ENCODE data around the gene RHBDD1.

- TF ChIP-seq CTCF (conservative IDR thresholded peaks at IDR 0.05 in 1 of 2, IDR thresholded peaks at IDR 0.05 in 1 of 2; ENCODE audit: extremely low read depth in 1 of 2, insufficient read depth in 1 of 2, low read depth in 1 of 2, low read length in 2 of 2) (no peak), EZH2 (IDR thresholded peaks at IDR 0.05; ENCODE audit: borderline replicate concordance, low read length) (no peak)
Measured at GRCh38 chr2:226932443-226932842, 96.6 kb downstream of the RHBDD1 start.
